Measurements from ENCODE around the gene CD300LB.

GRCh38 chr17:74547264-74547663 lies 16.0 kb upstream of the CD300LB start:
- no peak for TF ChIP-seq CTCF (conservative IDR thresholded peaks at IDR 0.05; ENCODE audit: low read length)
- TF ChIP-seq EZH2phosphoT487 (IDR thresholded peaks at IDR 0.05; ENCODE audit: borderline replicate concordance), result no peak
